Astrocyte (in vitro differentiated cells and primary cell): Measurements from ENCODE around the gene ZNF439. TPM values are rescaled to one million over a fixed set of nuclear protein-coding genes. Genes with fewer than 3 reads are reported as not detected.

ENCODE experiments used
- DNase-seq: peaks from one replicate; pipeline ENCODE4 v3.0.0-alpha.2; 2010; ENCODE audit warnings: low read depth
- FAIRE-seq: peaks from 2 replicates; lab custom pipeline; 2011; peaks lifted over from hg19 to GRCh38; lab: Jason Lieb, UNC
- H2AFZ ChIP-seq: 2 replicates; pipeline ENCODE4 v1.6.0; 2012; ENCODE audit warnings: low read depth, low read length, inconsistent platforms
- H3K27ac ChIP-seq: 2 replicates; pipeline ENCODE4 v1.5.1; 2011; ENCODE audit warnings: low read depth, low read length, inconsistent platforms
- H3K27me3 ChIP-seq: 2 replicates; pipeline ENCODE4 v1.6.0; 2011; ENCODE audit warnings: low read length, inconsistent platforms; ENCODE audit not compliant: insufficient read depth
- H3K36me3 ChIP-seq: 2 replicates; pipeline ENCODE4 v1.5.1; 2011; ENCODE audit warnings: low read length, inconsistent platforms; ENCODE audit not compliant: insufficient read depth
- H3K4me1 ChIP-seq: 2 replicates; pipeline ENCODE4 v1.5.1; 2011; ENCODE audit warnings: low read length, inconsistent platforms; ENCODE audit not compliant: insufficient read depth
- H3K4me2 ChIP-seq: 2 replicates; pipeline ENCODE4 v1.6.0; 2012; ENCODE audit warnings: low read length, inconsistent platforms
- H3K4me3 ChIP-seq: 2 replicates; pipeline ENCODE4 v1.5.1; 2011; ENCODE audit warnings: low read depth, mild to moderate bottlenecking, low read length, inconsistent platforms; ENCODE audit not compliant: insufficient read depth
- H3K79me2 ChIP-seq: 2 replicates; pipeline ENCODE4 v1.6.0; 2012; ENCODE audit warnings: mild to moderate bottlenecking, low read length, inconsistent platforms; ENCODE audit not compliant: insufficient read depth
- H3K9ac ChIP-seq: 2 replicates; pipeline ENCODE4 v1.6.0; 2012; ENCODE audit warnings: mild to moderate bottlenecking, low read length, inconsistent platforms
- H3K9me3 ChIP-seq: 2 replicates; pipeline ENCODE4 v1.5.1; 2012; ENCODE audit warnings: low read depth, mild to moderate bottlenecking, low read length, inconsistent platforms; ENCODE audit not compliant: insufficient read depth
- H4K20me1 ChIP-seq: 2 replicates; pipeline ENCODE4 v1.6.0; 2012; ENCODE audit warnings: low read length, inconsistent platforms; ENCODE audit not compliant: insufficient read depth
- H3K27ac Mint-ChIP-seq: one replicate; pipeline ENCODE4 v1.8.0; 2021; ENCODE audit warnings: mild to moderate bottlenecking, mixed read lengths; ENCODE audit not compliant: unreplicated experiment
- H3K27me3 Mint-ChIP-seq: one replicate; pipeline ENCODE4 v1.8.0; 2021; ENCODE audit warnings: low read depth, mixed read lengths; ENCODE audit not compliant: unreplicated experiment
- H3K36me3 Mint-ChIP-seq: one replicate; pipeline ENCODE4 v1.8.0; 2021; ENCODE audit warnings: low read depth, mixed read lengths; ENCODE audit not compliant: unreplicated experiment
- H3K4me1 Mint-ChIP-seq: one replicate; pipeline ENCODE4 v1.8.0; 2021; ENCODE audit warnings: low read depth, mixed read lengths; ENCODE audit not compliant: unreplicated experiment
- H3K4me3 Mint-ChIP-seq: one replicate; pipeline ENCODE4 v1.8.0; 2021; ENCODE audit warnings: mild to moderate bottlenecking, moderate library complexity, mixed read lengths; ENCODE audit not compliant: unreplicated experiment
- H3K9me3 Mint-ChIP-seq: one replicate; pipeline ENCODE4 v1.8.0; 2021; ENCODE audit warnings: mild to moderate bottlenecking, mixed read lengths; ENCODE audit not compliant: unreplicated experiment
- EZH2 ChIP-seq: IDR thresholded peaks from 2 replicates; pipeline ENCODE4 v1.6.1; 2012; ENCODE audit warnings: mild to moderate bottlenecking, low read length, inconsistent platforms; ENCODE audit not compliant: insufficient read depth
- total RNA-seq: library from RNA; stranded (reverse); gene quantifications from 2 replicates; pipeline ENCODE4 v1.2.1, GENCODE V29; 2021
- TF ChIP-seq, protein P1 (sequence below): IDR thresholded peaks from 2 replicates; pipeline ENCODE4 v1.5.1; 2011; ENCODE audit warnings: low read depth, mild to moderate bottlenecking, inconsistent platforms, low read length, moderate library complexity; ENCODE audit not compliant: insufficient read depth

Gene ZNF439
- total RNA-seq, 1 donor from 2014 or later = not detected

DNA sequence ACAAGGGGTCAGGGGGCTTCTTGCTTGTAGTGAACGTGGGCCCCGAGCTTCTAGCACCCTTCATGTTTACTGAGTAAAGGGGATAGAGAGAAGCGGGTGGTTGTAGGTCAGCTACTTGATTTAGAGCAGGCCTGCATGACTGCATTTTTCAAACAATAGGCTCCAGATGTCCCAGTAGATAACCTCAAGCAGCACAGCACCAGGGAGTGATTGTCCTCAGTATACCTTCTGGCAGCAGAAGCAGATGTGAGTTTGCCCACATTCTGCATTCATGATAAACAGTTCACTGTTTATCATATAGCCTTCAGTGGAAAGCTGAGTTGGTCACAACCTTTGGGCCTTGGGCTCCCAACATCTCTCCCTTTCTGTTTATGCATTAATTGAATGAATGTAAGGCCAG lies 4.8 kb downstream of the ZNF439 start:
- Mint-ChIP-seq H3K9me3 (peaks cover 19% of the 10 kb centered on the region), H3K27me3 (no peaks in the 10 kb centered on the region), H3K4me3 (no peak overlapping the region), H3K27ac (no peak overlapping the region), H3K36me3 (no peaks in the 10 kb centered on the region), H3K4me1 (no peaks in the 10 kb centered on the region)
- TF ChIP-seq, protein P1, sequence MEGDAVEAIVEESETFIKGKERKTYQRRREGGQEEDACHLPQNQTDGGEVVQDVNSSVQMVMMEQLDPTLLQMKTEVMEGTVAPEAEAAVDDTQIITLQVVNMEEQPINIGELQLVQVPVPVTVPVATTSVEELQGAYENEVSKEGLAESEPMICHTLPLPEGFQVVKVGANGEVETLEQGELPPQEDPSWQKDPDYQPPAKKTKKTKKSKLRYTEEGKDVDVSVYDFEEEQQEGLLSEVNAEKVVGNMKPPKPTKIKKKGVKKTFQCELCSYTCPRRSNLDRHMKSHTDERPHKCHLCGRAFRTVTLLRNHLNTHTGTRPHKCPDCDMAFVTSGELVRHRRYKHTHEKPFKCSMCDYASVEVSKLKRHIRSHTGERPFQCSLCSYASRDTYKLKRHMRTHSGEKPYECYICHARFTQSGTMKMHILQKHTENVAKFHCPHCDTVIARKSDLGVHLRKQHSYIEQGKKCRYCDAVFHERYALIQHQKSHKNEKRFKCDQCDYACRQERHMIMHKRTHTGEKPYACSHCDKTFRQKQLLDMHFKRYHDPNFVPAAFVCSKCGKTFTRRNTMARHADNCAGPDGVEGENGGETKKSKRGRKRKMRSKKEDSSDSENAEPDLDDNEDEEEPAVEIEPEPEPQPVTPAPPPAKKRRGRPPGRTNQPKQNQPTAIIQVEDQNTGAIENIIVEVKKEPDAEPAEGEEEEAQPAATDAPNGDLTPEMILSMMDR = no peak
- no peak for TF ChIP-seq EZH2
- Histone ChIP-seq H3K36me3 (no peaks in the 10 kb centered on the region), H3K27ac (no peak overlapping the region), H3K4me2 (no peak overlapping the region), H4K20me1 (no peaks in the 10 kb centered on the region), H3K4me3 (no peak overlapping the region), H3K27me3 (no peaks in the 10 kb centered on the region), H2AFZ (no peak overlapping the region), H3K4me1 (no peaks in the 10 kb centered on the region), H3K79me2 (no peaks in the 10 kb centered on the region), H3K9ac (no peak overlapping the region), H3K9me3 (peaks cover 11% of the 10 kb centered on the region)
- FAIRE-seq (no peak), DNase-seq (no peak)

DNA sequence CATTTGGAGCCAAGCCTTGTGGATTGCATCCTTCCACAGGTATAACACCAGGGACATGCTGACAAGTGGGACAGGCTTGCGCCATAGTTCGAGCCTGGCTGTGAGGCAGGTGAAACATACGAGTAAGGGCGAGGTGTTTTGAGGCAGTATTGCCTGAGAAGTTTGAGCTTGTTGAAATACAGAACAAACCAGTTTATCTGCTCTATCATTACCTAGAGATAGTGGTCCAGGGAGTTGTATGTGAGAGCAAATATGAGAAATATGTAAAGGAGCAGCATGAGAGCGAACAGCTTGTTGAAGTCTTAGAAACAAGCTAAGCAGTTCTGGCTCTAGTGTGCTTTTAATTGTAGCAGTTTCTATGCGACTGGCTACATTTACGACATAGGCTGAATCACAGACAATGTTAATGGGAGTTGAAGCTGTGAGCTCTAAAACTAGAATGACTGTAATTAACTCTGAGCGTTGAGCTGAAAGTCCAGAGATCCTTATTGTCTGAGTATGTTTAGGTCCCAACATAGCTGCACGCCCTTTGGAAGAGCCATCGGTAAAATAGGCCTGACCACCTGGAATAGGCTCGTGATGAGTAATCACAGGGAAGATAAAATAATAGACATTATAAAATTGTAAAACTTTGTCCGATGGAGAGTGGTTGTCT lies 8.2 kb downstream of the ZNF439 start:
- H3K4me3 Mint-ChIP-seq = no peak overlapping the region
- no peak overlapping the region for H3K27ac ChIP-seq
- no peaks in the 10 kb centered on the region for H3K36me3 ChIP-seq
- no peak for TF ChIP-seq EZH2
- TF ChIP-seq, protein P1 = no peak
- H3K79me2 ChIP-seq = no peaks in the 10 kb centered on the region
- no peaks in the 10 kb centered on the region for H3K4me1 ChIP-seq
- H3K9me3 ChIP-seq = peaks cover 20% of the 10 kb centered on the region
- H3K9me3 Mint-ChIP-seq = peaks cover 7% of the 10 kb centered on the region
- no peak overlapping the region for H2AFZ ChIP-seq
- FAIRE-seq (no peak), DNase-seq (no peak)
- H3K4me3 ChIP-seq = no peak overlapping the region
- no peaks in the 10 kb centered on the region for H3K27me3 ChIP-seq
- no peaks in the 10 kb centered on the region for H3K27me3 Mint-ChIP-seq
- no peaks in the 10 kb centered on the region for H3K4me1 Mint-ChIP-seq
- H3K4me2 ChIP-seq = no peak overlapping the region
- no peak overlapping the region for H3K27ac Mint-ChIP-seq
- no peak overlapping the region for H3K9ac ChIP-seq
- no peaks in the 10 kb centered on the region for H4K20me1 ChIP-seq
- H3K36me3 Mint-ChIP-seq = no peaks in the 10 kb centered on the region

DNA sequence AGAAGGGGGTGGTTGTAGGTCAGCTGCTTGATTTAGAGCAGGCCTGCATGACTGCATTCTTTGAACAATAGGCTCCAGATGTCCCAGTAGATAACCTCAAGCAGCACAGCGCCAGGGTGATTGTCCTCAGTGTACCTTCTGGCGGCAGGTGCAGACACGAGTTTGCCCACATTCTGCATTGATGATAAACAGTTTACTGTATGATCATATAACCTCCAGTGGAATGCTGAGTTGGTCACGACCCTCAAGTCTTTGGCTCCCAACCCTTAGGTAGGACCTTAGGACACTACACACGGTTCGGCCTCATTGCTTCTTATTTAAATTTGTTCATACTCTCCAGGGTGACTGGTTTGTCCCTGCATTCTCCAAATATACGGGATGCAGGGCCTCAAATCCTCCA lies 12.2 kb downstream of the ZNF439 start:
- Mint-ChIP-seq H3K4me3 (no peak overlapping the region), H3K4me1 (no peaks in the 10 kb centered on the region), H3K27ac (no peak overlapping the region), H3K27me3 (no peaks in the 10 kb centered on the region), H3K9me3 (peaks cover 11% of the 10 kb centered on the region), H3K36me3 (no peaks in the 10 kb centered on the region)
- no peak for TF ChIP-seq EZH2
- TF ChIP-seq, protein P1 = no peak
- H3K36me3 ChIP-seq = no peaks in the 10 kb centered on the region
- no peaks in the 10 kb centered on the region for H3K79me2 ChIP-seq
- no peak overlapping the region for H3K4me3 ChIP-seq
- peaks cover 15% of the 10 kb centered on the region for H3K9me3 ChIP-seq
- H3K4me2 ChIP-seq = no peak overlapping the region
- no peak for DNase-seq
- no peaks in the 10 kb centered on the region for H3K4me1 ChIP-seq
- no peak overlapping the region for H3K9ac ChIP-seq
- no peak for FAIRE-seq
- no peak overlapping the region for H2AFZ ChIP-seq
- no peak overlapping the region for H3K27ac ChIP-seq
- H4K20me1 ChIP-seq = no peaks in the 10 kb centered on the region
- no peaks in the 10 kb centered on the region for H3K27me3 ChIP-seq
